OCI-LY7 (cell line): ENCODE results near the gene PRODH2.
"Not testable (repeated sequence)": the region's sequence is repeated elsewhere in the genome, so short reads cannot be mapped to it uniquely, and the experiment has no call there.

Experiments used
- CTCF ChIP-seq: fragments of 200-600 bp; sonication (generic); conservative IDR thresholded peaks from 2 replicates; pipeline ENCODE4 v1.5.1; 2014; ENCODE audit warnings: mild to moderate bottlenecking, antibody characterized with exemption, low read length, moderate library complexity, mixed read lengths
- EZH2phosphoT487 ChIP-seq: fragments of 200-600 bp; sonication (generic); IDR thresholded peaks from 2 replicates; pipeline ENCODE4 v1.6.1; 2018; ENCODE audit warnings: low read depth, borderline replicate concordance, mild to moderate bottlenecking, mixed run types, antibody characterized with exemption, low read length, moderate library complexity, mixed read lengths

GRCh38 chr19:35772362-35772761 is 40.3 kb downstream of the PRODH2 start:
- not testable (repeated sequence) for TF ChIP-seq CTCF, EZH2phosphoT487
